Ishikawa (cell line): ENCODE data around the gene ELMO3.

Source experiments
- CEBPB ChIP-seq: IDR thresholded peaks from 2 replicates; pipeline ENCODE4 v1.6.1; 2012
- CREB1 ChIP-seq: IDR thresholded peaks from 2 replicates; pipeline ENCODE4 v1.6.1; 2012; ENCODE audit warnings: low read depth
- EGR1 ChIP-seq: IDR thresholded peaks from 2 replicates; pipeline ENCODE4 v1.6.1; 2012
- EP300 ChIP-seq: IDR thresholded peaks from 2 replicates; pipeline ENCODE4 v1.6.1; 2012; ENCODE audit warnings: borderline replicate concordance
- FOXM1 ChIP-seq: IDR thresholded peaks from 2 replicates; pipeline ENCODE4 v1.6.1; 2012; ENCODE audit warnings: low read depth, borderline replicate concordance
- NFIC ChIP-seq: IDR thresholded peaks from 2 replicates; pipeline ENCODE4 v1.6.1; 2012
- RAD21 ChIP-seq: IDR thresholded peaks from 2 replicates; pipeline ENCODE4 v1.6.1; 2012; ENCODE audit warnings: low read depth
- TAF1 ChIP-seq: IDR thresholded peaks from 2 replicates; pipeline ENCODE4 v1.6.1; 2012; ENCODE audit warnings: low read depth, mild to moderate bottlenecking
- TCF12 ChIP-seq: IDR thresholded peaks from 2 replicates; pipeline ENCODE4 v1.6.1; 2012; ENCODE audit warnings: low read depth
- TEAD4 ChIP-seq: IDR thresholded peaks from 2 replicates; pipeline ENCODE4 v1.6.1; 2012
- YY1 ChIP-seq: IDR thresholded peaks from 2 replicates; pipeline ENCODE4 v1.6.1; 2012; ENCODE audit warnings: low read depth
- ZBTB7A ChIP-seq: IDR thresholded peaks from 2 replicates; pipeline ENCODE4 v1.6.1; 2012; ENCODE audit warnings: low read depth
- TF ChIP-seq, protein P1 (sequence below): IDR thresholded peaks from 2 replicates; pipeline ENCODE4 v1.6.1; 2012
- TF ChIP-seq, protein P2 (sequence below): IDR thresholded peaks from 2 replicates; pipeline ENCODE4 v1.6.1; 2012; ENCODE audit warnings: low read depth, mild to moderate bottlenecking
- TF ChIP-seq, protein P3 (sequence below): IDR thresholded peaks from 2 replicates; pipeline ENCODE4 v1.6.1; 2012

Gene ELMO3

DNA sequence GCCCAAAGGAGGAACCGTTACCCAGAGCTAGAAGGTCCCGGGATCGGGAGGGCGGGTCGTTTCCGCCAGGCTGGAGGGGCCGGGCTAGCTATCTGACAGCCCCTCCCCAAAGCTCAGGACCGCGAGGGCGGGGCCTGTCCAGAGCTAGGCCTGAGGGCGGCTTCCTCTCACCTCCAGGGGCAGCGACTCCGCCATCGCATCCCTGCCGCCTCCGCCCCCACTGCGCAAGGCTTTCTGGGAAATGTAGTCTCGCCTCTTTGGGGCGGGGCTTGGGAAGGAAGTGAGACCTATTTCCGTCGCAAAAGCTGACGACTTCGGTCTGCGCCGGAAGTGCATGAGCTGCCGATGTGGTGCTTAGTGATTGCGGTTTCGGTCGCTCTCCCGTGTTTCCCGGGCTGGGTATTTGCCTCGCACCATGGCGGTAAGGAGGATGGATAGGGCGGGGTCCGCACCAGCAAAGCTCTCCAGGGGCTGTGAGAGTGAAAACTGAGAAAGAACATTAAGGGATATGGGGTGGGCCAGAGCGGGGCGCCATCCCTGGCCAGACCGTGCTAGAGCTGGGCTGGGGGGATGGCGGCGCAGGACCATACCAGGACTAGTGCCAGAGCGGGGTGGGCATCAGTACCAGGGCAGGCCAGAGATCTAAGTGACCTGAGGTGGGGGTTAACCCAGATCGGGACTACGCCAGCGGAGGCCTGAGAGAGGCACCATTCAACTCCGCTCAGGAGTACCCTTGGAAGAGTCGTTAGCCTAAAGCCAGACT is 28.1 kb downstream of the ELMO3 start, which contains the start of gene TMEM208:
Gene TMEM208, plus strand, starts transcription at position 327 of the 763 bp plus-strand sequence. Its CDS starts 89 bp downstream, at position 416.
- no peak for TF ChIP-seq RAD21
- peak; percentile 74 for TF ChIP-seq TAF1
- peak; percentile 14; the same call in 1 of the 2 replicates for TF ChIP-seq NFIC
- no peak for TF ChIP-seq ZBTB7A
- TF ChIP-seq, protein P1, sequence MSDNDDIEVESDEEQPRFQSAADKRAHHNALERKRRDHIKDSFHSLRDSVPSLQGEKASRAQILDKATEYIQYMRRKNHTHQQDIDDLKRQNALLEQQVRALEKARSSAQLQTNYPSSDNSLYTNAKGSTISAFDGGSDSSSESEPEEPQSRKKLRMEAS, result peak; percentile 86
- peak; percentile 88 for TF ChIP-seq EGR1
- peak; percentile 72; the same call in 1 of the 2 replicates for TF ChIP-seq TCF12
- TF ChIP-seq, protein P2, sequence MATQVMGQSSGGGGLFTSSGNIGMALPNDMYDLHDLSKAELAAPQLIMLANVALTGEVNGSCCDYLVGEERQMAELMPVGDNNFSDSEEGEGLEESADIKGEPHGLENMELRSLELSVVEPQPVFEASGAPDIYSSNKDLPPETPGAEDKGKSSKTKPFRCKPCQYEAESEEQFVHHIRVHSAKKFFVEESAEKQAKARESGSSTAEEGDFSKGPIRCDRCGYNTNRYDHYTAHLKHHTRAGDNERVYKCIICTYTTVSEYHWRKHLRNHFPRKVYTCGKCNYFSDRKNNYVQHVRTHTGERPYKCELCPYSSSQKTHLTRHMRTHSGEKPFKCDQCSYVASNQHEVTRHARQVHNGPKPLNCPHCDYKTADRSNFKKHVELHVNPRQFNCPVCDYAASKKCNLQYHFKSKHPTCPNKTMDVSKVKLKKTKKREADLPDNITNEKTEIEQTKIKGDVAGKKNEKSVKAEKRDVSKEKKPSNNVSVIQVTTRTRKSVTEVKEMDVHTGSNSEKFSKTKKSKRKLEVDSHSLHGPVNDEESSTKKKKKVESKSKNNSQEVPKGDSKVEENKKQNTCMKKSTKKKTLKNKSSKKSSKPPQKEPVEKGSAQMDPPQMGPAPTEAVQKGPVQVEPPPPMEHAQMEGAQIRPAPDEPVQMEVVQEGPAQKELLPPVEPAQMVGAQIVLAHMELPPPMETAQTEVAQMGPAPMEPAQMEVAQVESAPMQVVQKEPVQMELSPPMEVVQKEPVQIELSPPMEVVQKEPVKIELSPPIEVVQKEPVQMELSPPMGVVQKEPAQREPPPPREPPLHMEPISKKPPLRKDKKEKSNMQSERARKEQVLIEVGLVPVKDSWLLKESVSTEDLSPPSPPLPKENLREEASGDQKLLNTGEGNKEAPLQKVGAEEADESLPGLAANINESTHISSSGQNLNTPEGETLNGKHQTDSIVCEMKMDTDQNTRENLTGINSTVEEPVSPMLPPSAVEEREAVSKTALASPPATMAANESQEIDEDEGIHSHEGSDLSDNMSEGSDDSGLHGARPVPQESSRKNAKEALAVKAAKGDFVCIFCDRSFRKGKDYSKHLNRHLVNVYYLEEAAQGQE, result no peak
- TF ChIP-seq EP300, result peak; percentile 28; the same call in 1 of the 2 replicates
- TF ChIP-seq TEAD4, result 0 out of 2 replicates have a peak, but pooled peaks have one; percentile 1
- no peak for TF ChIP-seq CEBPB
- peak; percentile 98 for TF ChIP-seq CREB1
- TF ChIP-seq, protein P3, sequence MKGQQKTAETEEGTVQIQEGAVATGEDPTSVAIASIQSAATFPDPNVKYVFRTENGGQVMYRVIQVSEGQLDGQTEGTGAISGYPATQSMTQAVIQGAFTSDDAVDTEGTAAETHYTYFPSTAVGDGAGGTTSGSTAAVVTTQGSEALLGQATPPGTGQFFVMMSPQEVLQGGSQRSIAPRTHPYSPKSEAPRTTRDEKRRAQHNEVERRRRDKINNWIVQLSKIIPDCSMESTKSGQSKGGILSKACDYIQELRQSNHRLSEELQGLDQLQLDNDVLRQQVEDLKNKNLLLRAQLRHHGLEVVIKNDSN, result peak; percentile 52; the same call in 1 of the 2 replicates
- TF ChIP-seq FOXM1, result no peak
- TF ChIP-seq YY1, result peak; percentile 89

DNA sequence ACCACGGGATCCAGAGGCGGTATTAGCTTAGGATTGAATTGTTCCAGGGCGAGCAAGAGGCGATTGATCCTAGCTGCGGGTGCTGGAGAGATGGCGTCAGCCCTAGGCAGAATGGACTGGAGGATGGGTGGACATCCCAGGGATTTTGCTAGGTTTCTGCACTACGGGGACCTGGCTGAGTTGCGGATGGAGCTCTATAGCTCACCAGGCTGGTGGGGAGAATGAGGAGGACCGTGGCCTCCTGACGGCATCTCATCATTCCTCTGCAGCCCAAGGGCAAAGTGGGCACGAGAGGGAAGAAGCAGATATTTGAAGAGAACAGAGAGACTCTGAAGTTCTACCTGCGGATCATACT is 28.6 kb downstream of the ELMO3 start:
- TF ChIP-seq TEAD4, result no peak
- no peak for TF ChIP-seq TAF1
- TF ChIP-seq CREB1, result no peak

DNA sequence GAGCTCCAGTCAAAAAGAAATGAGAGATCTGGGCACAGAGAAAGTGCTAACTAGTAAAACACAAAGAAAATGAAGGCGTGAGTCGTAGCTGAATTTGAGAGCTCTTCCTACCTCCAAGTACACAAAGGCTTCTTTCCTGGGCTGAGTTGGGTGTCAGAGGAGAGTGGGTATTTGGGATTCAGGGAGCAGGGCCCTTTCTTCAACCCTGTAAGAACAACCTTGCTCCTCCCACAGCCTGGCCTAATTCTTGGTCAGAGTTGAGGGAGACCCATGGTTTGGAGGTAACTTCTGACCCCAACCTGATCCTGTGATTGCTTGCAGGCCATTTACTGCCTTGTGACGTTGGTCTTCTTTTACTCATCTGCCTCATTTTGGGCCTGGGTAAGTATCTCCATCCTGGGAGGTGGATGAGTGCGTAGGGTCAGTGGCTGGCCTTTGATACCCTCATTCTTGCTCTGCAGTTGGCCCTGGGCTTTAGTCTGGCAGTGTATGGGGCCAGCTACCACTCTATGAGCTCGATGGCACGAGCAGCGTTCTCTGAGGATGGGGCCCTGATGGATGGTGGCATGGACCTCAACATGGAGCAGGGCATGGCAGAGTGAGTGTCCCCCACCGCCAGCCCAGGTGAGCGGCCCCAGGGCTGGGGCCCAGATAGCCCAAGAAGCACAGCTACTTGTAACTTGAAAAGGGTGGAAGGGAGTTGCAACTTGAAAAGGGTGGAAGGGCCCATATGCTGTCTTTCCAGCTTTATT is 29.3 kb downstream of the ELMO3 start:
- TF ChIP-seq EGR1 (no peak), FOXM1 (no peak), RAD21 (no peak), EP300 (no peak), TEAD4 (no peak), TAF1 (no peak), YY1 (no peak), CREB1 (no peak), ZBTB7A (no peak), CEBPB (no peak), NFIC (no peak), TCF12 (no peak)
- TF ChIP-seq, protein P1, result no peak
- TF ChIP-seq, protein P2, result no peak
- TF ChIP-seq, protein P3, result no peak

DNA sequence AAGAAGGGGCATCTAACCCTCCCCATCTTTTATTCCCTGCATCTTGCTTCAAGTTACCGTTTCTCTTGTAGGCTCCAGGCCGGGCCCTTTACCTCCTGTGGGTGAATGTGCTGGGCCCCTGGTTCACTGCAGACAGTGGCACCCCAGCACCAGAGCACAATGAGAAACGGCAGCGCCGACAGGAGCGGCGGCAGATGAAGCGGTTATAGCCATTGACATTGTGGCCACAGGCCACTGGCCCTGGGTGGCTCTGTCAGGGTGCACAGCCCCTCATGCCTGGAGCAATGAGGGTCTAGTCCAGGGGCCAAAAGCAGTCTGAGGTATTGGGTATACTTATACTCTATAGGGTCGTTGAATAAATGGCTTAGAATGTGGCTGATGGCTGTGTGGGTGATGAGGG is 30.0 kb downstream of the ELMO3 start:
- TF ChIP-seq ZBTB7A (no peak), EP300 (no peak), RAD21 (no peak), FOXM1 (no peak), TCF12 (no peak), EGR1 (no peak), TEAD4 (no peak)
- TF ChIP-seq, protein P1, result no peak
- TF ChIP-seq, protein P3, result no peak
